ENCODE measurements around the gene PKNOX2. TPM values are rescaled to one million over a fixed set of nuclear protein-coding genes. Genes with fewer than 3 reads are reported as not detected.

The PKNOX2 gene
- total RNA-seq, 1 experiment from 2014 or later: not detected

GRCh38 chr11:125301346-125301745, 136.8 kb downstream of the PKNOX2 start:
- Histone ChIP-seq H3K4me3 (no peak overlapping the region), H3K9me3 (replicated peaks) (no peaks in the 10 kb centered on the region), H3K27ac (no peak overlapping the region), H3K36me3 (no peaks in the 10 kb centered on the region), H3K27me3 (replicated peaks) (no peaks in the 10 kb centered on the region), H3K4me1 (replicated peaks) (no peaks in the 10 kb centered on the region)
- DNase-seq (ENCODE audit: low read depth in 1 of 2, low spot score in 2 of 2): no peak

DNA sequence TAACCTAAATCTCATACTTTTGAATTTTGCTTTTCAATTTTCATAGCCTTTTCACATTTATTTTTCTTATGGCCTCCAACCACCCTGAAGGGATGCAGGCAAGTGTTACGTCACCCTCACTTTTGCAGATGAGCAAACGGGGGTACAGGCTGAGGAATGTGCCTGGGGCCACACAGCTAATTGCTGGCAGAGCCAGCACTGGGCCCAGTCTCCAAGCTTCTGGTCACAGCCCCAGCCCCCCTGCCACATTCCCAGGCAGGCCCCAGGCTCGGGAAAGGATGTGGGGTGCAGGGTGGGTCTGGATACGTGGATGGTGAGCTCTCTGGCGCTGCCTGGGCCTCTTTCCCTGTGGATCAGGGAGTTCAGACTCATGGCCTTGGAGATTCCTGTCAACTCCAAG, 138.6 kb downstream of the PKNOX2 start:
- H3K27ac ChIP-seq: no peak overlapping the region
- no peak for DNase-seq (ENCODE audit: low read depth in 1 of 2, low spot score in 2 of 2)
- H3K27me3 ChIP-seq (replicated peaks): no peaks in the 10 kb centered on the region

GRCh38 chr11:125303694-125304093, 139.1 kb downstream of the PKNOX2 start:
- no peaks in the 10 kb centered on the region for H3K9me3 ChIP-seq (replicated peaks)
- H3K27me3 ChIP-seq (replicated peaks): no peaks in the 10 kb centered on the region
- DNase-seq (ENCODE audit: low read depth in 1 of 2, low spot score in 2 of 2): no peak
- no peak overlapping the region for H3K4me3 ChIP-seq
- H3K36me3 ChIP-seq: no peaks in the 10 kb centered on the region
- H3K4me1 ChIP-seq (replicated peaks): no peaks in the 10 kb centered on the region
- H3K27ac ChIP-seq: no peak overlapping the region

More for the DNA sequence above, 138.6 kb downstream of the PKNOX2 start:
- Histone ChIP-seq H3K36me3 (no peaks in the 10 kb centered on the region), H3K9me3 (replicated peaks) (no peaks in the 10 kb centered on the region), H3K4me3 (no peak overlapping the region), H3K4me1 (replicated peaks) (no peaks in the 10 kb centered on the region)

GRCh38 chr11:125304136-125304535, 139.6 kb downstream of the PKNOX2 start:
- H3K27me3 ChIP-seq (replicated peaks): no peaks in the 10 kb centered on the region
- no peak overlapping the region for H3K27ac ChIP-seq
- no peak for DNase-seq (ENCODE audit: low read depth in 1 of 2, low spot score in 2 of 2)
- no peak overlapping the region for H3K4me3 ChIP-seq
- H3K9me3 ChIP-seq (replicated peaks): no peaks in the 10 kb centered on the region
- H3K36me3 ChIP-seq: no peaks in the 10 kb centered on the region
- H3K4me1 ChIP-seq (replicated peaks): no peaks in the 10 kb centered on the region

DNA sequence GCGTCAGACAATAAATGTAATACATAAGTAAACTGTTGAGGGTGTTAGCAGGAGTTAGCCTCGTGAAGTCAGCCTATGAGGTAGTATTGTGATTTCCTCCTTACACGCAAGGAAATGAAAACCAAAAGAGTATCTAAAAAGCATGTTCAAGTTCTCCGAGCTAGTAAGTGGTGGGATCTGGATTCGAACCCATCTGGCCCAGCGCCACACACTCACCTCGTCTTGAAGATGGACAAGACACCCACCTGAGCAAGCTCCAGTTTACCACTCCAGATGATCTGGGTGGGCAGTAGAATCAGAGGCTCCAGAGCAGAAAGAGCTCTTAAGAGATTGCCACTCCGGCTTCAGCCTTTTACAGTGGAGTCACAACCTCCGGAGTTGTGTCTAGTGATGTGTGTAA, 140.3 kb downstream of the PKNOX2 start:
- Histone ChIP-seq H3K4me3 (no peak overlapping the region), H3K27me3 (replicated peaks) (no peaks in the 10 kb centered on the region)
- DNase-seq (ENCODE audit: low read depth in 1 of 2, low spot score in 2 of 2): no peak

DNA sequence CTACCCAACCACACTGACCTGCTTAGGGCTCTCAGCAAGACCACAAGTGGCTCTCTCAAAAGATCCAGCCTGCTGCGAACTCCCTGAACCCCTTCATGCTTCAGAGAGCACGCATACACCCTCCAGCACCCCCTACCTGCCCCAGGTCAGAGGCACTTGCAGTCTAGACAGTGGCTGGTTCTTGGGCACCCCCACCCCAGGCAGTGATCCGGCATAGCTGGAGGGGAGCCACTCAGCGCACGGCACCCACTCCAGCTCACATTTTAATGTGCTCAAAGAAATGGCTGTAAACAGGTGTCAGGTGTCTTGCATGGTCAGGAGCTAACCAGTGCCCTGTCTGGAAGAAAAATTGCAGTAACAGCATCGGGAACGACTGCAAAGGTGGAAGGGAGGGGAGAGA, 140.8 kb downstream of the PKNOX2 start:
- no peak overlapping the region for H3K4me3 ChIP-seq
- no peaks in the 10 kb centered on the region for H3K36me3 ChIP-seq
- no peak for DNase-seq (ENCODE audit: low read depth in 1 of 2, low spot score in 2 of 2)
- no peaks in the 10 kb centered on the region for H3K4me1 ChIP-seq (replicated peaks)
- H3K27ac ChIP-seq: no peak overlapping the region
- H3K27me3 ChIP-seq (replicated peaks): no peaks in the 10 kb centered on the region
- no peaks in the 10 kb centered on the region for H3K9me3 ChIP-seq (replicated peaks)

More for the DNA sequence above, 140.3 kb downstream of the PKNOX2 start:
- no peaks in the 10 kb centered on the region for H3K9me3 ChIP-seq (replicated peaks)
- no peaks in the 10 kb centered on the region for H3K4me1 ChIP-seq (replicated peaks)
- H3K27ac ChIP-seq: no peak overlapping the region
- H3K36me3 ChIP-seq: no peaks in the 10 kb centered on the region

- no peak overlapping the region for H3K4me3 ChIP-seq
- no peak overlapping the region for H3K27ac ChIP-seq
- H3K9me3 ChIP-seq (replicated peaks): no peaks in the 10 kb centered on the region
- no peaks in the 10 kb centered on the region for H3K27me3 ChIP-seq (replicated peaks)
- no peak for DNase-seq (ENCODE audit: low read depth in 1 of 2, low spot score in 2 of 2)
- no peaks in the 10 kb centered on the region for H3K4me1 ChIP-seq (replicated peaks)
- H3K36me3 ChIP-seq: no peaks in the 10 kb centered on the region
Measured at GRCh38 chr11:125306476-125306875, 141.9 kb downstream of the PKNOX2 start.

GRCh38 chr11:125308246-125308645, 143.7 kb downstream of the PKNOX2 start:
- Histone ChIP-seq H3K9me3 (replicated peaks) (no peaks in the 10 kb centered on the region), H3K4me1 (replicated peaks) (no peaks in the 10 kb centered on the region), H3K27me3 (replicated peaks) (no peaks in the 10 kb centered on the region), H3K36me3 (no peaks in the 10 kb centered on the region), H3K27ac (no peak overlapping the region), H3K4me3 (no peak overlapping the region)
- no peak for DNase-seq (ENCODE audit: low read depth in 1 of 2, low spot score in 2 of 2)

DNA sequence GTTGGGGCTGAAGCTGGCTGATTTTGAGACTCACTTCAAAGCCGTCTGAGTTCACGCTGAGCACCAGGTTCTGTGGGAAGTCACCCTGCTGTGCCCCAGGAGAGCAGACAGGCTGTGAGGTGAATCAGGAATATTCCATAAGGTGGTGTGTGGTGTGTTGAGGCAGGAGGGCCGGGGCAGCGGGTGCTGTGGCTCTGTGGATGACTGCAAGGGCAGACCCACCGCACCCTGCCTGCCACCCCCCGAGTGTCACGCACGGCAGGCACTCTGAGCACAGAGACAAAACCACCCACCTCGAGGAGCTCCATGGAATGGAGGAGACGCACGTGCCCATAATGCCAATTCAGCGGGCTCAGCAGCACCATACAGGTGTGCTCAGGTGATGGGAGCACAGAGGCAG, 147.8 kb downstream of the PKNOX2 start:
- Histone ChIP-seq H3K4me1 (replicated peaks) (no peaks in the 10 kb centered on the region), H3K4me3 (no peak overlapping the region), H3K27me3 (replicated peaks) (no peaks in the 10 kb centered on the region), H3K27ac (no peak overlapping the region), H3K9me3 (replicated peaks) (no peaks in the 10 kb centered on the region), H3K36me3 (no peaks in the 10 kb centered on the region)
- DNase-seq (ENCODE audit: low read depth in 1 of 2, low spot score in 2 of 2): no peak

DNA sequence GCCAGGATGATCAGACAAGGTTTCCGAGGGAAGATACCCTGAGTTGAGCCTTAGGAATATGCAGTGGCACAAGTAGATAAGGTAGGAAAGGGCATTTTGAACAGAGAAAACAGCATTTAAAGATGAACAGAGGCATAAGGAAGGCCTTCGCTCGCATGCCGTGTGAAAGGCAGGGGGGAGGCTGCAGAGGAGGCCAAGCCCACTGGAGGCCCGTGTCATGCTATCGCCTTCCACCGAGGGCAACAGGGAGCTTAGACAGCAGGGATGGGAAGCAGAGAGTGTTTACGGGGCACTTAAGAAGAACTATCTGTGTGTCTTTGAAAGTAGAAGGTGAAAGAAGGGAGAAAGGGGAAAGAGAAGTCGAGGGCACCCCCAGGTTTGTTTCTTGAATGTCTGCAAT, 148.3 kb downstream of the PKNOX2 start:
- Histone ChIP-seq H3K36me3 (no peaks in the 10 kb centered on the region), H3K27ac (no peak overlapping the region), H3K4me3 (no peak overlapping the region), H3K27me3 (replicated peaks) (no peaks in the 10 kb centered on the region), H3K9me3 (replicated peaks) (no peaks in the 10 kb centered on the region), H3K4me1 (replicated peaks) (no peaks in the 10 kb centered on the region)
- DNase-seq (ENCODE audit: low read depth in 1 of 2, low spot score in 2 of 2): no peak

GRCh38 chr11:125313271-125314219, 149.0 kb downstream of the PKNOX2 start:
- no peak overlapping the region for H3K4me3 ChIP-seq
- no peaks in the 10 kb centered on the region for H3K9me3 ChIP-seq (replicated peaks)
- no peaks in the 10 kb centered on the region for H3K27me3 ChIP-seq (replicated peaks)
- no peak for DNase-seq (ENCODE audit: low read depth in 1 of 2, low spot score in 2 of 2)
- H3K27ac ChIP-seq: no peak overlapping the region
- no peaks in the 10 kb centered on the region for H3K4me1 ChIP-seq (replicated peaks)
- no peaks in the 10 kb centered on the region for H3K36me3 ChIP-seq

DNA sequence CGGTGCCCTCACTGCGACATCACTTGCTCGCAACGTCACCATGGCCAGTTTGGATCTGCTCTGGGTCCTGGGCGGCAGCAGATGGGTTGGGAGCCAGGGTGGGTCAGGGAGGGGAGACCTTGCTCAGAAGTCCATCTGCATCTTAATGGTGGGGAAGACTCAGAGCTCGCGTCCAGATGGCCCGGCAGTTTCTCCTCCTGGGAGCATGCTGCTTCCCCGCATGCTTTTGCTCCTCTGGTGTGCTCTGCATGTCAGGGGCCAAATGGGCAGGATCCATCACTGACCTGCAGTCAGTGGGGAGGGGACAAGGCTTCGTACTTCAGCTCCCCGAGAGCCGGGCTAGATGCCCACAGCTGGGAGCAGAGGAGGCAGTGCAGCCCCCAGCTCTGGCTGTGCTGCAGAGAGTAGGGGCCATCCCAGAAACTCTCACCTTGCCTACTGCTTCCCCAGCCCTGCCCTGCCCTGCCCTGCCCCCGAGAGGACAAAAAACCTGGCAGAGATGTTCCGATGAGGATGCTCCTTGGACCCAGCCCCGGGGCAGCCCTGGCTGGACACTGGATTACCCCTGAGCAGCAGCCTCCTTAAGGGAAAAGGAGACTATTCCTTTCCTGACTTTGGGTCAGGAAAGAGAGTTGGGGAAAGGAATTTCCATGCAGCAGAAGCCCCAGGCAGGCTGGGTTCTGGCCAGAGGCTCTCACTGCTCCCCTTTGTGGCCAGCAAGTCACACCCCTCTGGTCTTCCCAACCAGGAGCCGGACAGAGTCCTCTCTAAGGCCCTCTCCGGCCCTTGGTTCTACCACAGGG, 149.9 kb downstream of the PKNOX2 start:
- no peak for DNase-seq (ENCODE audit: low read depth in 1 of 2, low spot score in 2 of 2)
- Histone ChIP-seq H3K4me3 (no peak overlapping the region), H3K27me3 (replicated peaks) (no peaks in the 10 kb centered on the region), H3K36me3 (no peaks in the 10 kb centered on the region), H3K27ac (no peak overlapping the region), H3K4me1 (replicated peaks) (no peaks in the 10 kb centered on the region), H3K9me3 (replicated peaks) (no peaks in the 10 kb centered on the region)

- Histone ChIP-seq H3K27ac (no peak overlapping the region), H3K27me3 (replicated peaks) (no peaks in the 10 kb centered on the region), H3K4me1 (replicated peaks) (no peaks in the 10 kb centered on the region), H3K4me3 (no peak overlapping the region), H3K36me3 (no peaks in the 10 kb centered on the region), H3K9me3 (replicated peaks) (no peaks in the 10 kb centered on the region)
- no peak for DNase-seq (ENCODE audit: low read depth in 1 of 2, low spot score in 2 of 2)
Measured at GRCh38 chr11:125315079-125315740, 150.7 kb downstream of the PKNOX2 start.

- DNase-seq (ENCODE audit: low read depth in 1 of 2, low spot score in 2 of 2): no peak
- no peaks in the 10 kb centered on the region for H3K36me3 ChIP-seq
- no peak overlapping the region for H3K4me3 ChIP-seq
- H3K27me3 ChIP-seq (replicated peaks): no peaks in the 10 kb centered on the region
- H3K4me1 ChIP-seq (replicated peaks): no peaks in the 10 kb centered on the region
- H3K9me3 ChIP-seq (replicated peaks): no peaks in the 10 kb centered on the region
- no peak overlapping the region for H3K27ac ChIP-seq
Measured at GRCh38 chr11:125317416-125317815, 152.9 kb downstream of the PKNOX2 start.

Measured in SJSA1 (cell line).